ENCODE data around the gene FOXO4. TPM values are rescaled to one million over a fixed set of nuclear protein-coding genes. Genes with fewer than 3 reads are reported as not detected.

The FOXO4 gene
- total RNA-seq, 1 donor from 2014 or later: 37.4 TPM

GRCh38 chrX:71096760-71097032 is 1.0 kb downstream of the FOXO4 start:
- DNase-seq (ENCODE audit: low spot score): no peak
- intact Hi-C loops (cut with DNase I): loop anchor here (5.0 kb wide), 2 partner anchors 36 to 271 kb away; partner anchors contain the start of gene TAF1

- intact Hi-C loops (cut with DNase I): loop anchor here (2.0 to 5.0 kb wide), 3 partner anchors 34 to 269 kb away; partner anchors contain the start of gene TAF1
- peak; percentile 74 for DNase-seq (ENCODE audit: low spot score)
Measured at GRCh38 chrX:71098302-71098701, 2.7 kb downstream of the FOXO4 start.

GRCh38 chrX:71098951-71099506 is 3.4 kb downstream of the FOXO4 start:
- DNase-seq (ENCODE audit: low spot score): no peak

GRCh38 chrX:71099736-71100135 is 4.1 kb downstream of the FOXO4 start:
- DNase-seq (ENCODE audit: low spot score): no peak
- intact Hi-C loops (cut with DNase I): loop anchor here (2.0 to 5.0 kb wide), 3 partner anchors 33 to 268 kb away; partner anchors contain the start of gene TAF1

More at GRCh38 chrX:71098951-71099506, 3.4 kb downstream of the FOXO4 start:
- intact Hi-C loops (cut with DNase I): loop anchor here (2.0 to 5.0 kb wide), 3 partner anchors 33 to 268 kb away; partner anchors contain the start of gene TAF1

- intact Hi-C loops (cut with DNase I): no loop called here
- DNase-seq (ENCODE audit: low spot score): peak; percentile 55
Measured at GRCh38 chrX:71100581-71101505, 5.2 kb downstream of the FOXO4 start.

- intact Hi-C loops (cut with DNase I): no loop called here
- no peak for DNase-seq (ENCODE audit: low spot score)
Measured at GRCh38 chrX:71102292-71102691, 6.6 kb downstream of the FOXO4 start.

- no peak for DNase-seq (ENCODE audit: low spot score)
- intact Hi-C loops (cut with DNase I): no loop called here
Measured at GRCh38 chrX:71103110-71103983, 7.7 kb downstream of the FOXO4 start.

- DNase-seq (ENCODE audit: low spot score): no peak
- intact Hi-C loops (cut with DNase I): no loop called here
Measured at GRCh38 chrX:71105628-71106027, 10.0 kb downstream of the FOXO4 start.

GRCh38 chrX:71106427-71106826 is 10.8 kb downstream of the FOXO4 start, which contains the start of gene CXorf65:
TSS of gene CXorf65 (minus strand) at chrX:71106740. CDS start at chrX:71106556, 184 bp downstream.
- intact Hi-C loops (cut with DNase I): no loop called here
- no peak for DNase-seq (ENCODE audit: low spot score)

GRCh38 chrX:71107245-71107644 is 11.6 kb downstream of the FOXO4 start:
- intact Hi-C loops (cut with DNase I): no loop called here
- no peak for DNase-seq (ENCODE audit: low spot score)

- DNase-seq (ENCODE audit: low spot score): no peak
- intact Hi-C loops (cut with DNase I): no loop called here
Measured at GRCh38 chrX:71107762-71108360, 12.2 kb downstream of the FOXO4 start.

GRCh38 chrX:71109051-71109450 is 13.4 kb downstream of the FOXO4 start:
- DNase-seq (ENCODE audit: low spot score): no peak
- intact Hi-C loops (cut with DNase I): no loop called here

- intact Hi-C loops (cut with DNase I): no loop called here
- no peak for DNase-seq (ENCODE audit: low spot score)
Measured at GRCh38 chrX:71111141-71111843, 15.6 kb downstream of the FOXO4 start, which contains the start of gene IL2RG. TSS of gene IL2RG (minus strand) at chrX:71111577. CDS start at chrX:71111539, 38 bp downstream.

- DNase-seq (ENCODE audit: low spot score): no peak
- intact Hi-C loops (cut with DNase I): no loop called here
Measured at GRCh38 chrX:71111921-71112431, 16.3 kb downstream of the FOXO4 start.

- intact Hi-C loops (cut with DNase I): no loop called here
- no peak for DNase-seq (ENCODE audit: low spot score)
Measured at GRCh38 chrX:71117358-71117757, 21.7 kb downstream of the FOXO4 start.

GRCh38 chrX:71118032-71118984 is 22.7 kb downstream of the FOXO4 start, which contains the start of gene MED12:
TSS of gene MED12 (plus strand) at chrX:71118596. CDS start at chrX:71118755, 159 bp downstream.
- intact Hi-C loops (cut with DNase I): no loop called here
- DNase-seq (ENCODE audit: low spot score): peak; percentile 92

- DNase-seq (ENCODE audit: low spot score): no peak
- intact Hi-C loops (cut with DNase I): no loop called here
Measured at GRCh38 chrX:71118985-71119535, 23.4 kb downstream of the FOXO4 start.

Measured in cardiac septum (tissue), 1 donor.